HEK293 (cell line): ENCODE measurements around the gene P2RX1.

Source experiments
- BCL11B ChIP-seq: fragments of 450-650 bp; formaldehyde crosslinking; IDR thresholded peaks from 2 replicates; pipeline ENCODE4 v1.5.1; 2016; ENCODE audit warnings: low read depth, missing biosample characterization, missing genetic modification characterization
- CTCF ChIP-seq: fragments of 450-650 bp; formaldehyde crosslinking; IDR thresholded peaks from 2 replicates; pipeline ENCODE4 v1.5.1; 2016; ENCODE audit warnings: missing biosample characterization, missing genetic modification characterization
- HOXA7 ChIP-seq: sonication (generic); formaldehyde crosslinking; IDR thresholded peaks from 2 replicates; pipeline ENCODE4 v1.8.1; 2022; ENCODE audit warnings: missing genetic modification reagents, borderline replicate concordance
- HOXC10 ChIP-seq: sonication (generic); formaldehyde crosslinking; IDR thresholded peaks from 2 replicates; pipeline ENCODE4 v1.8.1; 2023; ENCODE audit warnings: mild to moderate bottlenecking, missing genetic modification reagents
- KLF10 ChIP-seq: fragments of 450-650 bp; IDR thresholded peaks from 2 replicates; pipeline ENCODE4 v1.5.1; 2018; ENCODE audit warnings: missing biosample characterization, mild to moderate bottlenecking, missing genetic modification characterization
- PRDM1 ChIP-seq: fragments of 450-650 bp; formaldehyde crosslinking; IDR thresholded peaks from 2 replicates; pipeline ENCODE4; 2016; ENCODE audit warnings: missing biosample characterization, missing genetic modification characterization
- SCRT2 ChIP-seq: fragments of 450-650 bp; formaldehyde crosslinking; IDR thresholded peaks from 2 replicates; pipeline ENCODE4 v1.5.1; 2016; ENCODE audit warnings: missing biosample characterization, missing genetic modification characterization
- SP7 ChIP-seq: fragments of 450-650 bp; formaldehyde crosslinking; IDR thresholded peaks from 2 replicates; pipeline ENCODE4 v1.5.1; 2016; ENCODE audit warnings: missing biosample characterization, missing genetic modification characterization
- ZBTB10 ChIP-seq: fragments of 450-650 bp; formaldehyde crosslinking; IDR thresholded peaks from 2 replicates; pipeline ENCODE4 v1.5.1; 2016; ENCODE audit warnings: missing biosample characterization, missing genetic modification characterization
- ZBTB17 ChIP-seq: fragments of 450-650 bp; formaldehyde crosslinking; IDR thresholded peaks from 2 replicates; pipeline ENCODE4 v1.5.1; 2016; ENCODE audit warnings: missing biosample characterization, missing genetic modification characterization
- ZBTB49 ChIP-seq: fragments of 450-650 bp; formaldehyde crosslinking; IDR thresholded peaks from 2 replicates; pipeline ENCODE4 v1.5.1; 2016; ENCODE audit warnings: missing biosample characterization, missing genetic modification characterization, low read depth
- ZFP41 ChIP-seq: fragments of 450-650 bp; formaldehyde crosslinking; IDR thresholded peaks from 2 replicates; pipeline ENCODE4 v1.5.1; 2016; ENCODE audit warnings: missing biosample characterization, missing genetic modification characterization, borderline replicate concordance
- ZIC2 ChIP-seq: fragments of 450-650 bp; formaldehyde crosslinking; IDR thresholded peaks from 2 replicates; pipeline ENCODE4 v1.5.1; 2016; ENCODE audit warnings: missing biosample characterization, missing genetic modification characterization
- ZNF112 ChIP-seq: fragments of 450-650 bp; formaldehyde crosslinking; IDR thresholded peaks from 2 replicates; pipeline ENCODE4 v1.5.0; 2017; ENCODE audit warnings: missing biosample characterization, missing genetic modification characterization
- ZNF114 ChIP-seq: fragments of 450-650 bp; formaldehyde crosslinking; IDR thresholded peaks from 2 replicates; pipeline ENCODE4 v1.5.0; 2017; ENCODE audit warnings: missing biosample characterization, missing genetic modification characterization
- ZNF132 ChIP-seq: fragments of 450-650 bp; formaldehyde crosslinking; IDR thresholded peaks from 2 replicates; pipeline ENCODE4 v1.5.1; 2017; ENCODE audit warnings: missing biosample characterization, missing genetic modification characterization, borderline replicate concordance
- ZNF146 ChIP-seq: fragments of 450-650 bp; formaldehyde crosslinking; IDR thresholded peaks from 2 replicates; pipeline ENCODE4 v1.5.1; 2016; ENCODE audit warnings: missing biosample characterization, missing genetic modification characterization
- ZNF266 ChIP-seq: fragments of 450-650 bp; formaldehyde crosslinking; IDR thresholded peaks from 2 replicates; pipeline ENCODE4 v1.5.1; 2016; ENCODE audit warnings: missing biosample characterization, missing genetic modification characterization, low read depth
- ZNF302 ChIP-seq: fragments of 450-650 bp; formaldehyde crosslinking; IDR thresholded peaks from 2 replicates; pipeline ENCODE4 v1.5.1; 2016; ENCODE audit warnings: missing biosample characterization, missing genetic modification characterization, low read depth
- ZNF391 ChIP-seq: fragments of 450-650 bp; formaldehyde crosslinking; IDR thresholded peaks from 2 replicates; pipeline ENCODE4 v1.5.1; 2016; ENCODE audit warnings: low read depth, missing biosample characterization, missing genetic modification characterization, borderline replicate concordance
- ZNF394 ChIP-seq: fragments of 450-650 bp; formaldehyde crosslinking; IDR thresholded peaks from 2 replicates; pipeline ENCODE4 v1.5.1; 2016; ENCODE audit warnings: missing biosample characterization, missing genetic modification characterization, mild to moderate bottlenecking, moderate library complexity, borderline replicate concordance
- ZNF426 ChIP-seq: fragments of 450-650 bp; formaldehyde crosslinking; IDR thresholded peaks from 2 replicates; pipeline ENCODE4 v1.5.1; 2017; ENCODE audit warnings: missing biosample characterization, missing genetic modification characterization, mild to moderate bottlenecking, inconsistent platforms, moderate library complexity
- ZNF48 ChIP-seq: fragments of 450-650 bp; formaldehyde crosslinking; IDR thresholded peaks from 2 replicates; pipeline ENCODE4 v1.5.1; 2016; ENCODE audit warnings: missing biosample characterization, missing genetic modification characterization
- ZNF514 ChIP-seq: fragments of 450-650 bp; formaldehyde crosslinking; IDR thresholded peaks from 2 replicates; pipeline ENCODE4 v1.5.1; 2016; ENCODE audit warnings: missing biosample characterization, missing genetic modification characterization
- ZNF529 ChIP-seq: fragments of 450-650 bp; formaldehyde crosslinking; IDR thresholded peaks from 2 replicates; pipeline ENCODE4 v1.5.1; 2017; ENCODE audit warnings: missing genetic modification characterization, missing biosample characterization; ENCODE audit not compliant: insufficient replicate concordance
- ZNF544 ChIP-seq: fragments of 450-650 bp; formaldehyde crosslinking; IDR thresholded peaks from 2 replicates; pipeline ENCODE4 v1.5.0; 2017; ENCODE audit warnings: missing biosample characterization, missing genetic modification characterization
- ZNF561 ChIP-seq: fragments of 450-650 bp; IDR thresholded peaks from 2 replicates; pipeline ENCODE4 v1.5.1; 2018; ENCODE audit warnings: missing biosample characterization, missing genetic modification characterization, borderline replicate concordance
- ZNF610 ChIP-seq: fragments of 450-650 bp; formaldehyde crosslinking; IDR thresholded peaks from 2 replicates; pipeline ENCODE4 v1.5.1; 2016; ENCODE audit warnings: missing biosample characterization, missing genetic modification characterization, borderline replicate concordance
- ZNF623 ChIP-seq: fragments of 450-650 bp; formaldehyde crosslinking; IDR thresholded peaks from 2 replicates; pipeline ENCODE4 v1.5.1; 2016; ENCODE audit warnings: missing biosample characterization, missing genetic modification characterization
- ZNF629 ChIP-seq: fragments of 450-650 bp; formaldehyde crosslinking; IDR thresholded peaks from 2 replicates; pipeline ENCODE4 v1.5.1; 2017; ENCODE audit warnings: missing biosample characterization, missing genetic modification characterization
- ZNF791 ChIP-seq: fragments of 450-650 bp; formaldehyde crosslinking; IDR thresholded peaks from 2 replicates; pipeline ENCODE4 v1.5.1; 2016; ENCODE audit warnings: missing biosample characterization, missing genetic modification characterization
- ZNF792 ChIP-seq: fragments of 450-650 bp; formaldehyde crosslinking; IDR thresholded peaks from 2 replicates; pipeline ENCODE4 v1.5.1; 2016; ENCODE audit warnings: missing biosample characterization, missing genetic modification characterization
- ZNF843 ChIP-seq: fragments of 450-650 bp; formaldehyde crosslinking; IDR thresholded peaks from 2 replicates; pipeline ENCODE4 v1.5.1; 2016; ENCODE audit warnings: missing biosample characterization, missing genetic modification characterization
- ZSCAN18 ChIP-seq: fragments of 450-650 bp; formaldehyde crosslinking; IDR thresholded peaks from 2 replicates; pipeline ENCODE4 v1.5.1; 2016; ENCODE audit warnings: missing biosample characterization, missing genetic modification characterization

Gene P2RX1

GRCh38 chr17:3893003-3893719 is 23.1 kb downstream of the P2RX1 start, which contains the start of gene CAMKK1 (continued):
- TF ChIP-seq ZNF610 (0 out of 2 replicates have a peak, but pooled peaks have one; percentile 49), SCRT2 (tag by site-specific recombination) (no peak), ZNF561 (peak; percentile 96), ZNF48 (tag by site-specific recombination) (no peak), ZNF112 (tag by site-specific recombination) (no peak), CTCF (tag by site-specific recombination) (peak; percentile 30; the same call in 1 of the 2 replicates), ZNF514 (tag by site-specific recombination) (no peak), ZBTB10 (tag by site-specific recombination) (peak; percentile 84), ZNF302 (tag by site-specific recombination) (no peak), ZNF623 (no peak; the same call in 1 of the 2 replicates), KLF10 (peak; percentile 83), ZNF146 (tag by site-specific recombination) (no peak), ZFP41 (tag by site-specific recombination) (no peak), PRDM1 (tag by site-specific recombination) (no peak), HOXC10 (no peak), ZBTB17 (peak; percentile 99), ZNF114 (tag by site-specific recombination) (no peak), ZIC2 (peak; percentile 95), SP7 (peak; percentile 73), ZNF391 (tag by site-specific recombination) (0 out of 2 replicates have a peak, but pooled peaks have one; percentile 41), ZNF132 (tag by site-specific recombination) (no peak), ZNF792 (tag by site-specific recombination) (no peak), ZBTB49 (tag by site-specific recombination) (no peak), ZNF529 (tag by site-specific recombination) (no peak), BCL11B (tag by site-specific recombination) (no peak), ZNF394 (tag by site-specific recombination) (no peak), ZNF426 (no peak), ZSCAN18 (tag by site-specific recombination) (no peak), ZNF843 (tag by site-specific recombination) (no peak; the same call in 1 of the 2 replicates), HOXA7 (CRISPR knock-in tag) (no peak), ZNF544 (no peak), ZNF791 (tag by site-specific recombination) (no peak), ZNF266 (tag by site-specific recombination) (no peak), ZNF629 (tag by site-specific recombination) (no peak; the same call in 1 of the 2 replicates)
